Activated T-cell treated with anti-CD3 and anti-CD28 coated beads for 1 hour (primary cell): ENCODE results near the gene SHMT1.

Source experiments
- DNase-seq: peaks from one replicate; pipeline ENCODE4 v3.0.0-alpha.2; 2020; ENCODE audit warnings: low read depth

Gene SHMT1

GRCh38 chr17:18281788-18282187, 81.6 kb downstream of the SHMT1 start:
- no peak for DNase-seq

GRCh38 chr17:18280766-18281371, 82.5 kb downstream of the SHMT1 start:
- DNase-seq: no peak

DNA sequence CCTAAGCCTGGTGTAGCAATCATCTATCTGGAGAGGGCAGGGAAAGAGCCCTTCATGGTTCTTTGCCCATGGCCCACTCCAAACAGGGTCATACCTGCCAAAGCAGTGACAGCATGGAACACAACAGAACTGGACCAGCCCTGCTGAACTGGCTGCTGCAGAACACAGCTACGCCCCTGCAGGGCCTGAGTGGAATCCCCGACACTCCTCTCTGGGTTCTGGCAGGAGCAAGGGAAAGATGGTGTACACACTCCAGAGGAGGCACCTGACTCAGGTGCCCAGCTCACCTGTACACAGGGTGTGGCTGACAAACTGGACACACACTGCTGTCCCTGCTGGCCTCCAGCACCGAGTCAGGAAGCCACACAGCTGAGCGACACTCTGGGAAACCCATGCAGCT, 83.1 kb downstream of the SHMT1 start:
- DNase-seq: no peak

DNA sequence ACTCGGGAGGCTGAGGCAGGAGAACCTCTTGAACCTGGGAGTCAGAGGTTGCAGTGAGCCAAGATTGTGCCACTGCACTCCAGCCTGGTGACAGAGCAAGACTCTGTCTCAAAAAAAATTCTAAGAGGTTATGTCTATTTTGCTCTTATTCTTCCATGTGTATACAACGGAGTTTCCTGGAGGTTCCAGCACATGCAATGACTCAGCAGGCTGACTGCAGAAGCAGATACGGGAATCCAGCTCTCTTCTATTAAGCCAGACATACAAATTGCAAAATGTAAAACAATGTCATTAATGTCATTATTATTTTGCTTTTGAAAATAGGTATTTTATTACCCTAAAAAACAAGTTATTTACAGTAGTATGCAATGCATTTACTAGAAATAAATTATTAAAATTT, 84.5 kb downstream of the SHMT1 start:
- DNase-seq: no peak
